ENCODE results near the gene FAM181B.

The FAM181B gene, protein sequence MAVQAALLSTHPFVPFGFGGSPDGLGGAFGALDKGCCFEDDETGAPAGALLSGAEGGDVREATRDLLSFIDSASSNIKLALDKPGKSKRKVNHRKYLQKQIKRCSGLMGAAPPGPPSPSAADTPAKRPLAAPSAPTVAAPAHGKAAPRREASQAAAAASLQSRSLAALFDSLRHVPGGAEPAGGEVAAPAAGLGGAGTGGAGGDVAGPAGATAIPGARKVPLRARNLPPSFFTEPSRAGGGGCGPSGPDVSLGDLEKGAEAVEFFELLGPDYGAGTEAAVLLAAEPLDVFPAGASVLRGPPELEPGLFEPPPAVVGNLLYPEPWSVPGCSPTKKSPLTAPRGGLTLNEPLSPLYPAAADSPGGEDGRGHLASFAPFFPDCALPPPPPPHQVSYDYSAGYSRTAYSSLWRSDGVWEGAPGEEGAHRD

DNA sequence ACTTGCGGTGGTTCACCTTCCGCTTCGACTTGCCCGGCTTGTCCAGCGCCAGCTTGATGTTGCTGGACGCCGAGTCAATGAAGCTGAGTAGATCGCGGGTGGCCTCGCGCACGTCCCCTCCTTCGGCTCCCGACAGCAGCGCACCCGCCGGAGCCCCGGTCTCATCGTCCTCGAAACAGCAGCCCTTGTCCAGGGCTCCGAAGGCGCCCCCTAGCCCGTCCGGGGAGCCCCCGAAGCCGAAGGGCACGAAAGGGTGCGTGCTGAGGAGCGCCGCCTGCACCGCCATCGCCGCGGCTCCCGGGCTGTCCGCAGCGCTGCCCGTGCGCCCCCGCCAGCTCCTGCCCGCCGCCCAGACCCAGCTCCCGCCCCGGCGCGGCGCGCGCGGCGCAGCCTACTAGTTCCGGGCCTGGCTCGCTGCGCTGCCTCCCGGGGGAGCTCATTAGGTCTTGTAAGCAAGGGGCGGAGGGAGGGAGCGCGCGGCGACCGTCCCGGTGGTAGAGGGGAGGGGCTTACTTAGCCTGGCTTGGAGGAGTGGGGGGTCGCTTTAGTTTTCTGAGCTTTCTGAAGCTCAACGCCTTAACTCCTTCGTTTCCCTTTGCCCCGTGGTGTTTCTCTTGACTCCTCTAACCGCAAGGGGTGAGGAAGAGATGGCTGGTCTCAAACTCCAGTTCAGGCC, at the start of gene FAM181B:
Gene FAM181B (minus strand): TSS at position 421 of the 676 bp plus-strand sequence. CDS start 135 bp downstream, at position 286.
- Mint-ChIP-seq H3K9me3 (no peaks in the 10 kb centered on the region), H3K4me1 (peaks cover 2% of the 10 kb centered on the region), H3K4me3 (peak within 1 kb of the TSS; percentile 54), H3K27ac (no peak within 1 kb of the TSS), H3K36me3 (ENCODE audit: low read depth) (no peaks in the 10 kb centered on the region), H3K27me3 (peaks cover 58% of the 10 kb centered on the region)
- ATAC-seq (peak; percentile 60), DNase-seq (peak; percentile 37)

DNA sequence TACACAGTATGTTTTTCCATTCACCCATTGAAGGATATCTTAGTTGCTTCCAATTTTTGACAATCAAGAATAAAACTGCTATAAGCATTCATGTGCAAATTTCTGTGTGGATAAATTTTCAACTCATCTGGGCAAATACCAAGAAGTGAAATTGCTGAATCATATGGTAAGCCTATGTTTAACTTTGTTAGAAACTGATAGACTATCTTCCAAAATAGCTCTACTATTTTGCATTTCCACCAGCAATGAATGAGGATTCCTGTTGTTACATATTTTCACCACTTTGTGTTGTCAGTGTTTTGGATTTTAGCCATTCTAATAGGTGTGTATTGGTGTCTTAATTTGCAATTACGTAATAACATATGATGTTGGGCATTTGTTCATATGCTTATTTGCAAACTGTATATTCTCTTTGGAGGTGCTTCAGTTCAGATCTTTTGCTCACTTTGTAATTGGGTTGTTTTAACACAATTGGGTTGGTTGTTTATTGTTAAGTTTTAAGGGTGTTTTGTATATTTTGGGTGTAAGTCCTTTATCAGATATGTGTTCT, 49.2 kb upstream of the FAM181B start:
- Mint-ChIP-seq H3K27me3 (peaks cover 7% of the 10 kb centered on the region), H3K9me3 (peaks cover 15% of the 10 kb centered on the region), H3K4me3 (no peak overlapping the region), H3K27ac (no peak overlapping the region), H3K36me3 (ENCODE audit: low read depth) (peaks cover 4% of the 10 kb centered on the region), H3K4me1 (no peaks in the 10 kb centered on the region)
- ATAC-seq: no peak
- no peak for DNase-seq

DNA sequence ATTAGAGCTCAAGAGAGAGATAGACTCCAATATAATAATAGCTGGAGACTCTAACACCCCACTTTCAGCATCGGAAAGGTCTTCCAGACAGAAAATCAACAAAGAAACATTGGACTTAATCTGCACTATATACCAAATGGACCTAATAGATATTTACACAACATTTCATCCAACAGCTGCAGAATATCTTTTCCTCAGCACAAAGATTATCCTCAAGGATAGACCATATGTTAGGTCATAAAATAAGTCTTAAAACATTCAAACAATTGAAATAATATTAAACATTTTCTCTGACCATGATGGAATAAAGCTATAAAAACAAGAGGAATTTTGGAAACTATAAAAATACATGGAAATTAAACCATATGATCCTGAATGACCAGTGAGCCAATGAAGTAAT, 45.1 kb upstream of the FAM181B start:
- Mint-ChIP-seq H3K27ac (no peak overlapping the region), H3K27me3 (peaks cover 8% of the 10 kb centered on the region), H3K36me3 (ENCODE audit: low read depth) (peaks cover 4% of the 10 kb centered on the region), H3K9me3 (peaks cover 24% of the 10 kb centered on the region), H3K4me1 (no peaks in the 10 kb centered on the region), H3K4me3 (no peak overlapping the region)
- ATAC-seq: no peak
- no peak for DNase-seq

DNA sequence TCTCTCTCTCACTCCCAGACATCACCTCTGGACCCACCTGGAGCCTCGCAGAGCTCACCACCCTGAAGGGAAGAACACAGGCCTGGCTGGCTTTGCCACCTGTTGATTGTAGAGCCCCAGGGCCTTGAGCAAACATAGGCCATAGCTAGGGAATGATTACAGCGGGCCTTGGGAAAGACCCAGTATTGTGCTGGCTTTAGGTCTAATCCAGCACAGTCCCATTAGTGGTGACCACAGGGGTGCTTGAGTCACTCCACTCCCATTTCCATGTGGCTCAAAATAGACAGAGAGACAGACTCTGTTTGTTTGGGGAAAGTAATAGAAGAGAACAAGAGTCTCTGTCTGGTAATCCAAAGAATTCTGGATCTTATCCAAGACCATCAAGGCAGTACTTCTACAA, 42.7 kb upstream of the FAM181B start:
- ATAC-seq: no peak
- no peaks in the 10 kb centered on the region for H3K4me1 Mint-ChIP-seq
- H3K27me3 Mint-ChIP-seq: peaks cover 4% of the 10 kb centered on the region
- peaks cover 14% of the 10 kb centered on the region for H3K9me3 Mint-ChIP-seq
- H3K4me3 Mint-ChIP-seq: no peak overlapping the region
- no peak for DNase-seq
- no peak overlapping the region for H3K27ac Mint-ChIP-seq
- peaks cover 3% of the 10 kb centered on the region for H3K36me3 Mint-ChIP-seq (ENCODE audit: low read depth)

DNA sequence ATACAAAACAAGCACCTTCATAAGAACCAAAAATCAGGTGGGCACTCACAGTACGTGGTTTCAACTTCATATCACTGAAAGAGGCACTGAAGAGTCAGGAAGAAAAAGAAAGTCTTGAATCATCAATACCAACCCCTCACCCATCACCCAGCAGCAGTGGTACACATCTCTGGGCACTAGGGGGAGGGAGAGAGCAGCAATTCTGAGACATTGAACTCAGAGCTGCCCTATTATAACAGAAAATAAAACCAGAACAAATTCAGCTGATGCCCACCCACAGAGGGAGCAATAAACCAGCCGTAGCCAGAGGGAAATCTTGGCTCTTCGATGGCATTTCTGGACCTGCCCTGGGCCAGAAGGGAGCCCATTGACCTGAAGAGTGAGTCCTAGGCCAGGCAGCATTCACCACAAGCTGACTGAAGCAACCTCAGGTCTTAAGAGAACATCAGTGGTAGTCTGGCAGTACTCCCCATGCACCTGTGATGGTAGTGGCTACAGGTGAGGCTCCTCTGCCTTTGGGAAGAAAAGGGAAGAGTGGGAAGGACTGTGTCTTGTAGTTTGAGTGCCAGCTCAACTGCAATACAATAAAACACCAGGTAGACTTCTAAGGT, 42.2 kb upstream of the FAM181B start:
- ATAC-seq: peak; percentile 61
- no peaks in the 10 kb centered on the region for H3K4me1 Mint-ChIP-seq
- H3K9me3 Mint-ChIP-seq: peaks cover 10% of the 10 kb centered on the region
- peaks cover 1% of the 10 kb centered on the region for H3K27me3 Mint-ChIP-seq
- H3K36me3 Mint-ChIP-seq (ENCODE audit: low read depth): no peaks in the 10 kb centered on the region
- H3K4me3 Mint-ChIP-seq: no peak overlapping the region
- peak; percentile 17 for DNase-seq
- no peak overlapping the region for H3K27ac Mint-ChIP-seq

DNA sequence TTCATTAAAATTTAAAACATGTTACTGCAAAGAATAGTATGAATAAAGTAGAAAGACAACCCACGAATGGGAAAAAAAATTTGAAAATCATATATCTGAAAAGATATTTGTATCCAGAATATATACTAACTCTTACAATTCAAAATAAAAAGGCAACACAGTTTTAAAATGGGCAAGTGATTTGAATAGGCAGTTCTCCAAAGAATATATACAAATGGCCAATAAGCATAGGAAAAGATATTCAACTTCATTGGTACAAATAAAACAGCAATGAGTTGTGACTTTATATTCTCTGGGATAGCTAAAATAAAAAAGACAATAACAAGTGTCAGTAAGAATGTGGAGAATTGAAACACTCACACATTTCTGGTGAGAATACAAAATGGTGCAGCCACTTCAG, 41.6 kb upstream of the FAM181B start:
- ATAC-seq (no peak), DNase-seq (no peak)
- peaks cover 10% of the 10 kb centered on the region for H3K9me3 Mint-ChIP-seq
- H3K27me3 Mint-ChIP-seq: peaks cover 1% of the 10 kb centered on the region
- H3K36me3 Mint-ChIP-seq (ENCODE audit: low read depth): no peaks in the 10 kb centered on the region
- H3K4me3 Mint-ChIP-seq: no peak overlapping the region
- no peaks in the 10 kb centered on the region for H3K4me1 Mint-ChIP-seq
- no peak overlapping the region for H3K27ac Mint-ChIP-seq

DNA sequence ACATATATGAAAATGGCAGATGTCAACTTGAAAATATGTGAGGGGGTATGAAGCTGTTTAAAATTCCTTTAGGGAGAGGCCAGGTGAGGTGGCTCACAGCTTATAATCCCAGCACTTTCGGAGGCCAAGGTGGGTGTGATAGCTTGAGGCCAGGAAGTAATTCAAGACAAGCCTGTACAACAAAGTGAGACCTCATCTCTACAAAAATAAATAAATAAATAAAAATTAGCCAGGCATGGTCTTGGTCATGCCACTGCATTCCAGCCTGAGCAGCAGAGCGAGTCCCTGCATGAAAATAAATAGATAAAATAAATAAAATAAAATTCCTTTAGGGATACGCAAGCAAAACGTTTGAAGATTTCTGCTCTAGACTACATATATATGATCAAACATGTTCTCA, 38.1 kb upstream of the FAM181B start:
- H3K4me3 Mint-ChIP-seq: no peak overlapping the region

DNA sequence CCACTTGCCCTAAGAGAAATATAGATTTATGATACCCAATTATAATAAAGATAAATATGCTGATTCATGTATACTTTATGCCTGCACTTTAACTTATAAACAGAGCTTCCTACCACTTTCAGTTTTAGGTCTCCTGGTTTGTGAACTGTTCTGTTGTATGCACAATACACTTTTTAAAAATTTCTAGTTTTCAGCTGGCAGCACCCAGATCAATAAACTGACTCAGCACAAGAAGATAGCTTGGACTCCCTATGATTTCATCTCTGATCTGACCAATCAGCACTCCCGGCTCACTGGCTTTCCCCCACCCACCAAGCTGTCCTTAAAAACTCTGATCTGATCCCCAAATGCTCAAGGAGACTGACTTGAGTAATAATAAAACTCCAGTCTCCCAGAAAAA, 33.5 kb upstream of the FAM181B start:
- H3K27me3 Mint-ChIP-seq: no peaks in the 10 kb centered on the region
- H3K36me3 Mint-ChIP-seq (ENCODE audit: low read depth): no peaks in the 10 kb centered on the region
- H3K9me3 Mint-ChIP-seq: no peaks in the 10 kb centered on the region
- DNase-seq (no peak), ATAC-seq (no peak)
- H3K4me3 Mint-ChIP-seq: no peak overlapping the region
- H3K27ac Mint-ChIP-seq: no peak overlapping the region
- no peaks in the 10 kb centered on the region for H3K4me1 Mint-ChIP-seq

More for the DNA sequence above, 38.1 kb upstream of the FAM181B start:
- Mint-ChIP-seq H3K36me3 (ENCODE audit: low read depth) (no peaks in the 10 kb centered on the region), H3K27me3 (peaks cover 1% of the 10 kb centered on the region), H3K4me1 (no peaks in the 10 kb centered on the region), H3K27ac (no peak overlapping the region), H3K9me3 (peaks cover 2% of the 10 kb centered on the region)
- no peak for DNase-seq
- no peak for ATAC-seq

DNA sequence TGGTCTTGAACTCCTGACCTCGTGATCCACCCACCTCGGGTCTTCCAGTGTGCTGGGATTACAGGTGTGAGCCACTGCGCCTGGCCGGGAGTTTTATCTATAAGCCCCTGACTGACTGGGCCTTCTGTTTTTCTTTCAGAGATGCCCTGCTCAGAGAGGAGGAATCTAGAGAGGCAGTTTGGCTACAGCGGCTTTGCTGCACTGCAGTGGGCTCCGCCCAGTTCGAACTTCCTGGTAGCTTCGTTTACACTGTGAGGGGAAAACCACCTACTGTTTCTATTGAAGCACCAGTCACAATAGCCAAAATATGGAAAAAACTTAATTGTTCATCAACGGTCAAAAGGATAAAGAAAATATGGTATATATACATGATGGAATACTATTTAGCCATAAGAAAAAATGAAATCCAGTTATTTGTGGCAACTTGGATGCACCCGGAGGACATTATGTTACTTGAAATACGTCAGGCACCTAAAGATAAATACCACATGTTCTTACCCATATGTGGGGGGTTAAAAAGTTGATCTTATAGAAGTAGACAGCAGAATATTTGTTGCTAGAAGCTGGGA, 31.9 kb upstream of the FAM181B start:
- Mint-ChIP-seq H3K9me3 (no peaks in the 10 kb centered on the region), H3K4me1 (no peaks in the 10 kb centered on the region), H3K36me3 (ENCODE audit: low read depth) (no peaks in the 10 kb centered on the region), H3K27me3 (no peaks in the 10 kb centered on the region), H3K4me3 (no peak overlapping the region), H3K27ac (no peak overlapping the region)
- ATAC-seq (no peak), DNase-seq (no peak)

DNA sequence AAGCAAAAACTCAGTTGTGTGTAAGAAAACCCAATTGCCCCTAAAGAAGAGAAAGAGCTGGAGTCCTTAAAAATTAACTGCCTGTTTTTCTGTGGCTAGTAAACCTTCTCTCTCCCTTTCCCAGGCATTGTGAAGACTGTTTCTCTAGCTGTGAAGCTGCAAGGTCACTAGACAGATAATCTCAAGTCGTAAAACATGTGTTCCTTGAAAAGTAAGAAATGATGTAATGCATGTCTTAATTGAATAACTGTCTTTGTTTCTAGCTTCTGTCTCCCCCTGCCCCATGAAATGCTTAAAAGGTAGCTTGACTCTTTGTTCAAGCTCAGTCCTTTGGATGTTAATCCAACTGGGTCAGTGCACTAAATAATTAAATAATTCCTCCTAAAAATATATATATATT, 29.5 kb upstream of the FAM181B start:
- H3K4me1 Mint-ChIP-seq: peaks cover under 1% of the 10 kb centered on the region
- H3K36me3 Mint-ChIP-seq (ENCODE audit: low read depth): no peaks in the 10 kb centered on the region
- no peaks in the 10 kb centered on the region for H3K9me3 Mint-ChIP-seq
- H3K27ac Mint-ChIP-seq: no peak overlapping the region
- ATAC-seq (no peak), DNase-seq (no peak)
- no peak overlapping the region for H3K4me3 Mint-ChIP-seq
- no peaks in the 10 kb centered on the region for H3K27me3 Mint-ChIP-seq

DNA sequence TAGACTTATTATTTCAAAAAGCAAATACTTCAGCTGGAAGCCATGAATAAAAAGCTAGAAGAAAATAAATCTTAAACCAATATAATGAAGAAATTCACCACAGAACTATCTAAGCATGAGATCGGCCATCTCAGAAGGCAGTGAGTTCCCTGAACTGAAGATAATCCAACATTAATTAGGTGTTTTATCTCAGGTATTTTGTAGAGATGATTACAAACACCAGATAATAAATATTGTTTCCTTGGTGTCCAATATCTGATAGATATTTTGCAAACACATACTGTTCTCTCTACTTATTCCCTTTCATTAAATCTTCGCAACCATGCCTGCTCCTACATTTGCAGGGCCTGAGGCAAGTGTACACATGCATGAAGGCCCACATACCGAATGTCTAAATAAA, 26.0 kb upstream of the FAM181B start:
- Mint-ChIP-seq H3K36me3 (ENCODE audit: low read depth) (no peaks in the 10 kb centered on the region), H3K4me3 (no peak overlapping the region), H3K9me3 (no peaks in the 10 kb centered on the region), H3K27me3 (no peaks in the 10 kb centered on the region), H3K4me1 (peaks cover 22% of the 10 kb centered on the region), H3K27ac (no peak overlapping the region)
- DNase-seq (no peak), ATAC-seq (no peak)

DNA sequence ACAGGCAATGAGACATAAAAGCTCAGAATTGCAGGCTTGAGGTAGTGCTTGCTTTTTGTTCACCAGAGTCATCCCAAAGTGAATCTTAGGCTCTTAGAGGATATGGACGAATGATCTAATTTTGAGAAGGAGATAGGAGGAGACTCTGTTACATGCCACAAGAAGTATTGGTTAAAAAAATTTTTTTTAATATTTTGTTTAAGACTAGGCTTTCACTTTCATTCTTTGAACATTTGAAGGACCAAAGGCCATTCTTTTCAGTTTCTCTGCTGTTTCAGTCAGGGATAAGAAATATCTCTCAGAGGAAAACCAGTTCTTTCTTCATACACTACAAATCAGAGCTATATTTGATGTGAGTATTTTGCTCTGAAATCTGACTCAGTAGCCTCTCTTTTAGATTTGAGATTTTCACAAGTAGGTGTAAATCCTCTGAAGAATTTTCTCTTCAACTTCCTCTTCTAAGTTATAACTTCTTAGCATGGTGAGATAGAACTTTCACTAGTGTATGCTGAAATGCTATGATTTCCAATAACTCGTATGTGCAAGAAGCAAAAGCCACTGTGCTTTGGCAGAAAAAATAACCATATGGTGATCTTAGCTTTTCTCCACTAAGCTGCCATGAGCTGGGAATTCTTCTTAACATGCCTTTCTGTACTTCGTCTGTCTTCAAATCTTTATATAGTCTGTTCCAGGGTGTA, 24.1 kb upstream of the FAM181B start:
- Mint-ChIP-seq H3K4me3 (no peak overlapping the region), H3K9me3 (no peaks in the 10 kb centered on the region), H3K36me3 (ENCODE audit: low read depth) (no peaks in the 10 kb centered on the region), H3K27me3 (no peaks in the 10 kb centered on the region), H3K27ac (no peak overlapping the region), H3K4me1 (peaks cover 22% of the 10 kb centered on the region)
- no peak for ATAC-seq
- no peak for DNase-seq

DNA sequence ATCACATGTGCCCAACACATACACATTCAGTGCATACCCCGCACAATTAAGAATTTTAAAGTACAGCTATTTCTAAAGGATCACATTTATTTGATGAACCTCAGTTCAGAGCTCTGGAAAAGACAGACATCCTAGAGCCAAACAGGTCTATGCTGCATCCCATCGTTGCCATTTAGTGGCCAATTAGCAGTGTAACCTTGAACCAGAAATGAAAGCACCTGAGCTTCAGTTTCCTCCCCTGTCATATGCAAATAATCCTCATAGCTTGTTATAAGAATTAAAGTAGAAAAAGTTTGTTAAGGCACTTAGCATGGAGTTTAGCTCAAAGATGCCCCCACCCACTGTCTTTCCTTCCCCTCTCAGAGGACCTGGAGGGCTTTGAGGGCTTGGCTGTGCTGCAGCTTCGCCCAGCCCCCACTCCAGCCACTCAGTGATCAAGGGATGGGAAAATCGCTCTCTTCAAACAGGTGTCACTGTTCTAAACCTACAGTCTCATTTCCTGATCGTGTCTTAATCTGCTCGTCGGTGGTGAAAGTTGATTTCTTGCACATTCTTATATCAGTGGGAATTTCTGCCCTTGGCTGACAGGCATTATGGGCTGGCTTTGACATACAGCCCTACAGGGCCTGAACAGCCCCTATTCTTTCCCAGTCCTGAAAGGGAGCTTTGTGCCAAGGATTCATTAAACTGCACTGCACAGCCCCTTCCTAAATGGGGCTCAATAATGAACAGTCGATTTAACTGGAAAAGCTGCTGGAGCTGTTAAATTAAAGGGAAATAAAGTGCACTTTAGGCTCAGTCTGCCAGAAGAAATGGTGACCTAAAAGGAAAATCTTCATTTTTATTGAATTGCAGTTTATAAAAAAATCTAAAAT, 23.3 kb upstream of the FAM181B start:
- Mint-ChIP-seq H3K4me3 (peak overlapping the region; percentile 15), H3K36me3 (ENCODE audit: low read depth) (no peaks in the 10 kb centered on the region), H3K4me1 (peaks cover 22% of the 10 kb centered on the region), H3K27me3 (no peaks in the 10 kb centered on the region), H3K9me3 (no peaks in the 10 kb centered on the region), H3K27ac (no peak overlapping the region)
- no peak for ATAC-seq
- no peak for DNase-seq

Data from activated naive CD8-positive, alpha-beta T cell treated with anti-CD3 and anti-CD28 coated beads, Interleukin-2, amount 50 U/mL, for 24 hours (primary cell).